Stimulated activated CD8-positive, alpha-beta memory T cell treated with anti-CD3 and anti-CD28 coated beads, Interleukin-12 subunit alpha, Interleukin-12 subunit beta, amount 100 ng/mL, for 24 hours (primary cell): ENCODE measurements around the gene USP13.
"Not testable (repeated sequence)": the region's sequence is repeated elsewhere in the genome, so short reads cannot be mapped to it uniquely, and the experiment has no call there.

Experiments
- DNase-seq: peaks from one replicate; pipeline ENCODE4 v3.0.0-alpha.2; 2020; ENCODE audit errors: extremely low read depth

USP13 gene

GRCh38 chr3:179652447-179653095 lies at the start of gene USP13:
TSS of gene USP13 (plus strand) at chr3:179653040. CDS start at chr3:179653226, 186 bp downstream.
- peak; percentile 8 for DNase-seq

- DNase-seq, result no peak
These were observed 49.5 kb upstream of the USP13 start for GRCh38 chr3:179603321-179603720.

- no peak for DNase-seq
These were observed 49.0 kb upstream of the USP13 start for GRCh38 chr3:179603831-179604230.

GRCh38 chr3:179604321-179605078 lies 48.3 kb upstream of the USP13 start, which contains the start of the genes MRPL47 and NDUFB5:
TSS of gene MRPL47 (minus strand) at chr3:179604638. CDS start at chr3:179604624, 14 bp downstream.
TSS of gene NDUFB5 (plus strand) at chr3:179604794. CDS start at chr3:179604816, 22 bp downstream.
- DNase-seq, result peak; percentile 84

- DNase-seq, result no peak
These were observed 46.2 kb upstream of the USP13 start for GRCh38 chr3:179606534-179607085.

GRCh38 chr3:179608931-179609720 lies 43.7 kb upstream of the USP13 start:
- no peak for DNase-seq

- no peak for DNase-seq
These were observed 42.8 kb upstream of the USP13 start for GRCh38 chr3:179610066-179610465.

- DNase-seq, result no peak
These were observed 39.0 kb upstream of the USP13 start for GRCh38 chr3:179613807-179614206.

- no peak for DNase-seq
These were observed 37.2 kb upstream of the USP13 start for GRCh38 chr3:179615458-179616173.

- DNase-seq, result no peak
These were observed 30.8 kb upstream of the USP13 start for GRCh38 chr3:179622023-179622422.

GRCh38 chr3:179624451-179624850 lies 28.4 kb upstream of the USP13 start:
- no peak for DNase-seq

- no peak for DNase-seq
These were observed 21.9 kb upstream of the USP13 start for GRCh38 chr3:179630753-179631451.

GRCh38 chr3:179640469-179640868 lies 12.4 kb upstream of the USP13 start:
- no peak for DNase-seq

GRCh38 chr3:179642871-179643270 lies 10.0 kb upstream of the USP13 start:
- no peak for DNase-seq

- not testable (repeated sequence) for DNase-seq
These were observed 9.0 kb upstream of the USP13 start for GRCh38 chr3:179643837-179644236.

- no peak for DNase-seq
These were observed 6.7 kb upstream of the USP13 start for GRCh38 chr3:179646177-179646576.

GRCh38 chr3:179651687-179652446 lies 973 bp upstream of the USP13 start:
- DNase-seq, result no peak

- DNase-seq, result peak; percentile 17
These were observed 407 bp downstream of the USP13 start for GRCh38 chr3:179653096-179653797.

GRCh38 chr3:179655236-179655635 lies 2.4 kb downstream of the USP13 start:
- no peak for DNase-seq
